Right renal pelvis (tissue), 4 donors: ENCODE data around the gene ATAD3B. TPM values are rescaled to one million over a fixed set of nuclear protein-coding genes. Genes with fewer than 3 reads are reported as not detected.
"Not testable (repeated sequence)": the region's sequence is repeated elsewhere in the genome, so short reads cannot be mapped to it uniquely, and the experiment has no call there.

Experiments
- DNase-seq, 4 donors: peaks; one replicate each; pipeline ENCODE4 v3.0.0-alpha.2; 2013; ENCODE audit warnings: low read depth in 4 of 4, low spot score in 3 of 4, missing footprints in 1 of 4
- polyA plus RNA-seq, 4 donors: library from polyadenylated mRNA; unstranded; fragments of 120-200 nt; gene quantifications; one replicate each; pipeline ENCODE4 v1.2.1, GENCODE V29; 2013; ENCODE audit not compliant: insufficient read length in 4 of 4

ATAD3B gene
- polyA plus RNA-seq, 4 donors: 9.1 to 15.9 (median 12.4) TPM

DNA sequence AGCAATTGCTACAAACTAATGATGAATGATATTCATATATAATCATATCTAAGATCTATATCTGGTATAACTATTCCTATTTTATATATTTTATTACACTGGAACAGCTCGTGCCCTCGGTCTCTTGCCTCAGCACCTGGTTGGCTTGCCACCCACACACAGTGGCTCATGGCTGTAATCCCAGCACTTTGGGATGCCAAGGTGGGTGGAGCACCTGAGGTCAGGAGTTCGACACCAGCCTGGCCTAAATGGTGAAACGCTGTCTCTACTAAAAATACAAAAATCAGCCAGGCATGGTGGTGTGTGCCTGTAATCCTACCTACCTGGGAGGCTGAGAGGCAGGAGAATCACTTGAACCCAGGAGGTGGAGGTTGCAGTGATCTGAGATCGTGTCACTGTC lies 34.2 kb downstream of the ATAD3B start:
- DNase-seq: not testable (repeated sequence)

- DNase-seq: no peak
Observed at GRCh38 chr1:1507305-1507704, 35.7 kb downstream of the ATAD3B start.

GRCh38 chr1:1508775-1509464 lies 37.4 kb downstream of the ATAD3B start:
- DNase-seq: not testable (repeated sequence)

DNA sequence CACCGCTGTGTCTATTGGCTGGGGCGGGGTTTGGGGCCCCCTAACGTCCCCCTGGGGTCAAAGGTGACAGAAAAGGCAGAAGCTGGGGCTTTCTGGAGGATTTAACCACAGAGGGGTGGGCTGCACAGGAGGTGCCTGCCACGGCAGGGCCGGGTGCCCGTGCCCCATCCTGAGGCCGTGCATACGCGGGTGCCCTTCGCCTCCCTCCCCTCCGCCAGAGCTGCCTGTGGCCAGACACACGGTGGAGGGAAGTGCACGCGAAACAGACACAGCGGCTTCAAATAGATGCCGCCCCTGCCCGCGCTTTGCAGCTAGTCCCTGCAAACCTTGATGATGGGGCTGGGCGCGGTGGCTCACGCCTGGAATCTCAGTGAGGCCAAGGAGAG lies 37.9 kb downstream of the ATAD3B start:
- DNase-seq: not testable (repeated sequence)

GRCh38 chr1:1510912-1511532 lies 39.5 kb downstream of the ATAD3B start:
- peak in 1 of 4 donors; percentile 1 for DNase-seq

DNA sequence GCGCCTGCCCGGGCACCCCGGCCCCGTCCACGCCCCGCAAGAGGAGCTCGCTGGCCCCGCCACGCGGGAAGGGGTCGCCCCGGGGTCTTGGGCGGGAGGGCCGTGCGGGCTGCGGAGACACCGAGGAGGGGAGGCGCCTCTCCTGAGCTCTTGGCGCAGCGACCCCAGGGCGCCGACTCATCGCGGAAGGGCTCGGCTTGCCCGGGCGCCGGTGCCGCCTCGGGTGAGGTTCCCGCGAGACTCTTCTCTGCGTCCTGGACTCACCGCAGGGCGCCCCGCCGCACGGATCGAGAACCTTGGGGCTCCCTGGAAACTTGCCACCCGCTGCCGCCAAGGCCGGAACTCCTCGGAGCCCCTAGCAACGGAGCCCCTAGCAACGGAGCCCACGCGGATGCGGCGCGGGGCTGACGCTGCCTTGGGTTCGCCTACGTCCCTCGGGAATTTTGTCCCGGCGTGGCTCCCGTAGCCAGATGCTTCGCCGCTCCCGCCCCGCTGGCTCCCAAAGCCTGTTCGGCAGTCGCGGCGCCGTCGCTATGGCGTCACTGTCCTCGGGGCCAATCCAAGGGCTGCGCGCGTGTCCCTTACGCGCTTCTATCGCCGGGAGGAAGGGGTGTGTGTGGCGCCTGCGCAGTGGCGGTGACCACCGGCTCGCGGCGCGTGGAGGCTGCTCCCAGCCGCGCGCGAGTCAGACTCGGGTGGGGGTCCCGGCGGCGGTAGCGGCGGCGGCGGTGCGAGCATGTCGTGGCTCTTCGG lies 40.1 kb downstream of the ATAD3B start, which contains the start of gene ATAD3A:
Gene ATAD3A, plus strand, starts transcription at position 630 of the 753 bp plus-strand sequence. Its CDS starts 107 bp downstream, at position 737.
- peak; percentile 96 to 98 (median 96) for DNase-seq

DNA sequence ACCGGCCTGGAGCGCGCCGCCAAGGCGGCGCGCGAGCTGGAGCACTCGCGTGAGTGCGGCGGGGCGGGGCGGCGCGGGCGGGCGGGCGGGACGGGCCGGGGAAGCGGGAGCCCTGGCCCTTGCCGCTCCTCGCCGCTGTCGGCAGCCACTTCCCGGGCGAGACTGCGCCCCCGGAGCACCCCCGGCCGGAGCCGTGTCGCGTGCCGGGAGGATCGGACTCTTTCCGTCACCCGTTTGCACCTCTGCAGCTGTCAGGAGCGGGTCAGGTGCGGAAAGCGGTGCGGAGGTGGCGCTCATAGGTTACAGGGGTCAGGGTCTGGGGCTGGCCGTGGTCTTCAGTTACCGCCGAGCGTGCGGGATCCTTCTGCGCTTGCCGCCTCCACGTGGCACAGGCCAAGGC lies 40.9 kb downstream of the ATAD3B start:
- not testable (repeated sequence) for DNase-seq

DNA sequence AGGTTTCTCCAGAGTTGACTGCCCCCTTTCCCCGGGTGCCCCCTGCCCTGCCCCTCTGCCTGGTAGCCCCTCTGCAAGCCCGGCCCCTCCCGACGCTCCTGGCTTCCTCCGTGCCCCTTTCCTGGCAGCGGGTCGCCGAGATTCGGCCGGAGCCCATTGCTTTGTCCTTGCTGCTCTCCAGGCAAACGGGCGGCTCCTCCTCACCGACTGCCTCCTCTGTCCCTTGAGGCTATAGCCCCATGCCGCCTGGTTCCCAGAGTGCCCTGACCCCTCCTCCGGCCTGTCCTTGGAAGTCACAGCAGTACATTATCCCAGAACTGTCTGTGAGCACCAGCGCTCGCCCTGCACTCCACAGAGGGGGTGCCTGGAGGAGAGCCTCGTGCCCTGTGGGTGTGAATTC lies 42.1 kb downstream of the ATAD3B start:
- not testable (repeated sequence) for DNase-seq

DNA sequence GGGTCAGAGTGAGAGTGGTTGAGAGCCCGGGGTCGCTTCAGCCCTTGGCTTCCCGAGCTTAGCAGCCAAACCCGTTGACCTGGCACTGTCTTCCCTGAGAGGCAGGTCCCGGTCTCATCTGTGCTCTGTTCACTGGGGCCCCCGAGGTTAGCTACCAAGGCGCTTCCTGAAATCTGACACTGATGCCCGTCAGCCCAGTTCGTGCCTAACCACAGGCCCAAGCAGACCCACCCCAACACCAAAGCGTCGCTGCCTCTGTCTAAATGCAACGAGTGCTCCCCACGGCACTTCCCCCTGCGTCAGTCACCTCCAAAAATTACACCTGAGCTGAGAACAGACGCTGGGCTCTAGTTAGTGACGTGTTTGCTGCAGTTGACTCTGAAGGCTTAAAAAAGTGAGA lies 42.8 kb downstream of the ATAD3B start:
- not testable (repeated sequence) for DNase-seq

DNA sequence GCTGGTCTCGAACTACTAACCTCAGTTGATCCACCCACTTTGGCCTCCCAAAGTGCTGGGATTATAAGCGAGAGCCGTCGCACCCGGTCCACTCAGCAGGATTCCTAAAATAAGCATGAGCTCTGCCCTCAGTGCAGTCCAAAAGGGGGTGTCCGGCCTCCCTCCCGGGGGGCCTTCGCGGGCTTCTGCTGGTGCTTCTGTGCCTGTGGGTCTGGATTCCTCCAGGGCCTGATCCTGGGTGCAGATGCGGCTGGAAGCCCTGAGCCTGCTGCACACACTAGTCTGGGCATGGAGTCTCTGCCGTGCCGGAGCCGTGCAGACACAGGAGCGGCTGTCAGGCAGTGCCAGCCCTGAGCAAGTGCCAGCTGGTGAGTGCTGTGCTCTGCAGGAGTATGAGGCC lies 45.4 kb downstream of the ATAD3B start:
- not testable (repeated sequence) for DNase-seq

GRCh38 chr1:1517973-1518620 lies 46.5 kb downstream of the ATAD3B start:
- DNase-seq: no peak

DNA sequence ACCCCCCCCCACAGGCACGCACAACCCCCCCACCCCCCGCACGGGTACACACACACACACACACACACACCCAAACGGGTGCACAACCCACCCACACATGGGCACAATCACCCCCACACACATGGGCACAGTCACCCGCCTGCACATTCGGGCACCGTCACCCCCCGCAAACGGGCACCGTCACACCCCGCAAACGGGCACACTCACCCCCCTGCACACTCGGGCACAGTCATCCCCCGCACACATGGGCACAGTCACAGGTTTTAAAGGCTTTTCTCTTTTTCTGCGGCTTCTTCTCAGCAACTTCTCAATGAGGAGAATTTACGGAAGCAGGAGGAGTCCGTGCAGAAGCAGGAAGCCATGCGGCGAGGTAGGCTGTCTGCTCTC lies 47.0 kb downstream of the ATAD3B start:
- not testable (repeated sequence) for DNase-seq

DNA sequence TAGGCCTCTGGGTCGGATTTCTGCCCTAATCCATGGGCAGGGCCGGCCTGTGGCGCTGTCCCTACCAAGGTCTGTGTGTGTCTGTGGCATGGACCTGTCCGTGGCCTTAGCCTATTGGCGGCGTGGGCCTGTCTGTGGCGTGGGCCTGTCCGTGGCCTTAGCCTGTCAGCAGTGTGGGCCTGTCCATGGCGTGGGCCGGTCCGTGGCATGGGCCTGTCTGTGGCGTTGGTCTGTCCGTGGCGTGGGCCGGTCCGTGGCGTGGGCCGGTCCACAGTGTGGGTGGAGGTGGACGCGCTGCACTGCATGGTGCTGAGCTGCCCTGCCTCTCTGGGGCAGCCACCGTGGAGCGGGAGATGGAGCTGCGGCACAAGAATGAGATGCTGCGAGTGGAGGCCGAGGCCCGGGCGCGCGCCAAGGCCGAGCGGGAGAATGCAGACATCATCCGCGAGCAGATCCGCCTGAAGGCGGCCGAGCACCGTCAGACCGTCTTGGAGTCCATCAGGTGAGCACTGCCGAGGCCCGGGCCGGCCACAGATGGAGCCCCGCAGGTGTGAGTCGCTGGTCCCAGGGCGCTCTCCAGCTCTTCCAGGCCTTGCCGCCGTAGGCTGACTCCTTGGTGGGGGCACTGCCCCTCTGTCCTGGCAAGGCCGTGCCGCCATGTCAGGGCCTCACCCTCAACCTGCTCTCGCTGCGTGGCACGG lies 48.4 kb downstream of the ATAD3B start:
- DNase-seq: not testable (repeated sequence)

GRCh38 chr1:1521331-1521730 lies 49.8 kb downstream of the ATAD3B start:
- DNase-seq: no peak

DNA sequence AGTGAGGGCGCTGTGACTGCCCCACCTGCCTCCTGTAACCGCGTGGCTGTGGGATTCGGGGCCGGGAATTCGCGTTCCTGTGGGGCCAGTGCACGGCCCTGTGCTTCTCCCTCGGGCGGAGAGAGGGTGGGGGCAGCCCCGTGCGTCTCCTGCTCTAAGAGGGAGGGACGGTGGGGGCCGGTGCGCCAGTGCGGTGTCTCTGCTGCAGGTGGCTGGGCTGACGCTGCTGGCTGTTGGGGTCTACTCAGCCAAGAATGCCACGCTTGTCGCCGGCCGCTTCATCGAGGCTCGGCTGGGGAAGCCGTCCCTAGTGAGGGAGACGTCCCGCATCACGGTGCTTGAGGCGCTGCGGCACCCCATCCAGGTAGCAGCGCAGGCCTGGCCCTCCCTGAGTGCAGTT lies 51.0 kb downstream of the ATAD3B start:
- not testable (repeated sequence) for DNase-seq

- not testable (repeated sequence) for DNase-seq
Observed at GRCh38 chr1:1523226-1523625, 51.7 kb downstream of the ATAD3B start.

DNA sequence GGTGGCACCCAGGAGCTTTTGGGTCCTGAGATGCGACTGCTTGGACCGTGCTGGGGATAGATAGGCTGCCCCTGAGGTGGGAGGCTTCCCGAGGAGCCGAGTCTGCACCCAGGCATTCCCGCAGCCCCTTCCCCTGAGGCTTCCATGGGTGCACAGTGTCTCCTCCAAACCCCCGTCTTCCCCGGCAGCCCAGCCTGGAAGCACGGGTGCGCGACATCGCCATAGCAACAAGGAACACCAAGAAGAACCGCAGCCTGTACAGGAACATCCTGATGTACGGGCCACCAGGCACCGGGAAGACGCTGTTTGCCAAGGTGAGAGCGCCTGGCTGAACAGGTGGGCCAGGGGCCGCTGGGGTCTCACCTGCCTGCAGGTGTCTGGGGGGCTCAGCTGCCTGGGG lies 52.1 kb downstream of the ATAD3B start:
- DNase-seq: not testable (repeated sequence)

DNA sequence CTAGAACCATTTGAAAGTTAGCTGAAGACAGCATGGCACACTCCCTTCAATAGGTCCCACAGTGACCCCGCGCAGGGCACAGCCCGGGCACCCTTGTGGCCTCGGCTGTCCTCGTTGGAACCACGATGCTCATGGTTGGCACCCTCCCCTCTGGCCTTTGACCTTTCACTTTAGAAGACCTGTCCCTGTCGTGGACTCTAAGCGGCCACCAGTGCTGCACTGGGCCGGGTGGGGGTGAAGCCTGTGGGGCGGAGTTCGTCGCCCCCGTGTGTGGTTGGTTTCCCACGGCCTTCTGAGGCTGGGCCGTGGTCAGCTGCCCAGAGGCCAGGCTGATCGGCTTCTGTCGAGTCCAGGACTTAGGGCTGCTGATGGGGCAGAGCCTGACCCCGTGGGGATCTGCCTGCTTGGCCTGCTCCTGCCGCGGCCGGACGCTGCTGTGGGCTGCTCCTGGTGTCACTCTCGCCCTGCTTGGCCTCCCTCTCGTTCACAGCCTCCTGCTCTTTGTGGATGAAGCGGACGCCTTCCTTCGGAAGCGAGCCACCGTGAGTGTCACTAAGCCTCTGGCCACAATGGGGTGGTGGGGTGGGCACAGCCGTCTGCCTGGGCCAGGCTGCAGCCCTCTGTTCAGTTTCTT lies 53.3 kb downstream of the ATAD3B start:
- DNase-seq: not testable (repeated sequence)

DNA sequence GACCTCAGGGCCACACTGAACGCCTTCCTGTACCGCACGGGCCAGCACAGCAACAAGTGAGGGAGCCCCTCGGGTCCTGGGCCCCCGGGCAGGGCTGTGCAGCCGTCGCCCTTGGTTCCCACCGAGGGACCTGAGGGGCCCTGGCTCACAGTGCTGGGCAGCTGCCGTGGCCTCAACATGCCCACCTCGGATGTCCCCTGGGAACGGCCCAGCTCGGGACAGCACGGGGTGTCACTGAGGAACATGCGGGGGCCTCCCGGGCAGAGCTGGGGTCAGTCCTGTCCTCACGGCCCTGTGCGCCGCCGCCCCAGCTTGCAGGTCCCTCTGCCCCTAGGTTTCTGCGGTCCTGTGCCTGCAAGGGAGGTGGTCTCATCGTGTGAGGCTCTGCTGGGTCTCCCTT lies 54.9 kb downstream of the ATAD3B start:
- DNase-seq: not testable (repeated sequence)
